ENCODE results near the gene CFAP97D2. TPM values are rescaled to one million over a fixed set of nuclear protein-coding genes. Genes with fewer than 3 reads are reported as not detected.
"Not testable (repeated sequence)": the region's sequence is repeated elsewhere in the genome, so short reads cannot be mapped to it uniquely, and the experiment has no call there.

CFAP97D2 gene
- total RNA-seq, 1 donor from 2014 or later, result not detected

GRCh38 chr13:114196629-114197028 is 17.6 kb downstream of the CFAP97D2 start:
- DNase-seq (ENCODE audit: low read depth), result no peak
- no peak for TF ChIP-seq CTCF (conservative IDR thresholded peaks at IDR 0.05; ENCODE audit: low read depth, low read length)
- no peak overlapping the region for H3K4me3 ChIP-seq (ENCODE audit: low read depth, low read length)

- no peak for DNase-seq (ENCODE audit: low read depth)
- no peak overlapping the region for H3K4me3 ChIP-seq (ENCODE audit: low read depth, low read length)
- no peak for TF ChIP-seq CTCF (conservative IDR thresholded peaks at IDR 0.05; ENCODE audit: low read depth, low read length)
These were observed 19.5 kb downstream of the CFAP97D2 start for GRCh38 chr13:114198556-114198955.

DNA sequence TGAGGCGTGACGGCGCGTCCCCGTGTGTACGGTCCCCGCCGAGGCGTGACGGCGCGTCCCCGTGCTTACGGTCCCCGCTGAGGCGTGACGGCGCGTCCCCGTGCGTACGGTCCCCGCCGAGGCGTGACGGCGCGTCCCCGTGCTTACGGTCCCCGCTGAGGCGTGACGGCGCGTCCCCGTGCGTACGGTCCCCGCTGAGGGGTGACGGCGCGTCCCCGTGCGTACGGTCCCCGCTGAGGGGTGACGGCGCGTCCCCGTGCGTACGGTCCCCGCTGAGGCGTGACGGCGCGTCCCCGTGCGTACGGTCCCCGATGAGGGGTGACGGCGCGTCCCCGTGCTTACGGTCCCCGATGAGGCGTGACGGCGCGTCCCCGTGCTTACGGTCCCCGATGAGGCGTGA is 20.5 kb downstream of the CFAP97D2 start:
- H3K4me3 ChIP-seq (ENCODE audit: low read depth, low read length); DNase-seq (ENCODE audit: low read depth): not testable (repeated sequence)

- H3K4me3 ChIP-seq (ENCODE audit: low read depth, low read length), result no peak overlapping the region
- DNase-seq (ENCODE audit: low read depth), result no peak
- no peak for TF ChIP-seq CTCF (conservative IDR thresholded peaks at IDR 0.05; ENCODE audit: low read depth, low read length)
These were observed 20.9 kb downstream of the CFAP97D2 start for GRCh38 chr13:114199954-114200353.

DNA sequence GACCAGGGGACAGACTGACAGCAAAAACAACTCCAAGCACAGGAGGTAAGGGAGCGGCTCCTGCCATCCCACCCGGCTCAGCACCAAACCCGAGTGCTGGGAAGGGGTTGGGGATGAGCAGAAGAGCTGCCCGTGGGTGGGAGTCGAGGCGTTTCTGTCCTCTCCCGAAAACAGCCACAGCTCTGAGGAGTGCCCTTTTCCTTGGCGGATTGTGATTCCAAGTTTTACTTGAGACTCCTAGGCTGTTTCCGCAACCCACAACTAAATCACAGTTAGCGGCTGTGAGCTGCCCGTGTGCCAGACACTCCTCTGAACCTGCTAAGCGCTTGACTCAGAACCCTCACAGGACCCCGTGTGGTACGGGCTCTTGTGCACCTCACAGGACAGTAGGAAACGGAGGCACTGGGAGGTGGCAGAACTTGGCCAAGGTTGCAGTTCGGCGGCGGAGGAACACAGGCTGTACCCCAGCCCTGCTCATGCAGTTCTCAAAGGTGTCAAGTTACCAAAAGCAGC is 21.4 kb downstream of the CFAP97D2 start:
- H3K4me3 ChIP-seq (ENCODE audit: low read depth, low read length), result no peak overlapping the region
- no peak for TF ChIP-seq CTCF (conservative IDR thresholded peaks at IDR 0.05; ENCODE audit: low read depth, low read length)
- DNase-seq (ENCODE audit: low read depth), result no peak

DNA sequence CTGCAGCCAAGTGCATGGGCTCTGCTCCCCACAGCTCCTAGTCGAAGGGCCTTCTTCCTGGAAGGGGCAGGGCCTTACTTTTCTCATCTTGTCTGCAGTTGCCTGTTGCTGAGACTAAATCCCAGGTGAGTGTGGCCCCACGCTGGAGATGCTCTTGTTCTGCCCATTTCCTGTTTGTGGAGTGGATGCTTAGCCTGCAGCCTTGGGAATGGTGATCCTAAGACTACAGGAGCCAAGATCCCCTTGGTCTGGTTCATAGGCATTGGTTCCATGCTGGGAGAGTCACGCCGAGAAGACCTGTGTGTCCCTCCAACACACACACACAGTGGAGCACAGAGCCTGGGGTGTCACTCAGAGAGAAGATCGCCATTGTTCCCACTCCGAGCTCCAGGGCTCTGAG is 23.5 kb downstream of the CFAP97D2 start:
- DNase-seq (ENCODE audit: low read depth), result no peak
- H3K4me3 ChIP-seq (ENCODE audit: low read depth, low read length), result no peak overlapping the region
- TF ChIP-seq CTCF (conservative IDR thresholded peaks at IDR 0.05; ENCODE audit: low read depth, low read length), result no peak

GRCh38 chr13:114203536-114203935 is 24.5 kb downstream of the CFAP97D2 start:
- DNase-seq (ENCODE audit: low read depth), result no peak

More at GRCh38 chr13:114203536-114203935, 24.5 kb downstream of the CFAP97D2 start:
- TF ChIP-seq CTCF (conservative IDR thresholded peaks at IDR 0.05; ENCODE audit: low read depth, low read length), result no peak
- H3K4me3 ChIP-seq (ENCODE audit: low read depth, low read length), result no peak overlapping the region
